HTERT RPE-1 (cell line): ENCODE data around the gene PARN.
"Not testable (repeated sequence)": the region's sequence is repeated elsewhere in the genome, so short reads cannot be mapped to it uniquely, and the experiment has no call there.

Source experiments
- in situ Hi-C: fragments of 300-500 bp; cut with MboI; formaldehyde crosslinking; loops from 4 replicates; pipeline ENCODE4 v1.14.3; 2020; ENCODE audit warnings: low sequenced_read_pairs

PARN gene

DNA sequence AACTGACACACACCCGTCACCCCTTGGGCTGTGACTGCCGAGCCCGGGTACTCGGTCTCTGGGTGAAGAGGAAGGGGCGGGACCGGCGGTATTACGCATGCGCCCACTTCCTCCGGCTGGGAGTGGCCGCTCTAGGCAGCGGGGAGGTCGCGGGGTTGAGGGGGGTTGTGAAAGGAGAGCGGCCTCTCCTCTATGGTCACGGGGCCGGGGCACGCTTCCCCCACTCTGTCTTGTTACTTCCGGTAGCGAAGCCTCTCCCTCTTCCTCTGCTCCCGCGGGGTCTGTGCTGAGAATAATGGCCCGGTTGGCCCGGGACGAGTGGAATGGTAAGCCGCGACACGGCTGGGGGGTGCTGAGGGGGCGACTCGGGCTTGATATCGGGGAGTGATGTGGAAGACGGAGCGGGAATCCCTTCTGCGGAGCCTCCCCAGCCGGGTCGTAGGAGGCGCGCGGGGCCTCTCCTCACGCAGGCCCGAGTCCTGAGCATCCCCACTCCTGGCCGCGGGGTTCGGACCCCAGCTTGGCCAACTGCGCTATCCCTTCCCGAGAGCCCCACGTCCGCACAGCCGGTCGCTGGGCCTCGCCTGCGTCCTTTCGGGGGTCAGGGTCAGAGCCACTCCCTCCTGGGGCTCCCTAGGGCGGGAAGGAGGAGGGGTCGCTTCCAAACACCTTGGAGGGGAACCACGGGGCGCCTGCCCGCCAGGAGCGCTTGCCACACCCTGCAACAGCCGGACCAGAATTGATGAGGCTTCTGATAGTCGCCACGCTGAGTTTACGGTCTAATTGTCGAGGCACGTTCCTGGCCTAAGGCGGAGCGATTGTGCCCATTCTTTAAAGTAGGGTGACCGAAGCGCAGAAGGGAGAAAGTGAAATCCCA, 2.9 kb upstream of the PARN start, which contains the start of gene BFAR:
Gene BFAR, plus strand, starts transcription at position 259 of the 877 bp plus-strand sequence. CDS start 11,396 bp downstream, outside the sequence.
- in situ Hi-C loops = no loop called here

DNA sequence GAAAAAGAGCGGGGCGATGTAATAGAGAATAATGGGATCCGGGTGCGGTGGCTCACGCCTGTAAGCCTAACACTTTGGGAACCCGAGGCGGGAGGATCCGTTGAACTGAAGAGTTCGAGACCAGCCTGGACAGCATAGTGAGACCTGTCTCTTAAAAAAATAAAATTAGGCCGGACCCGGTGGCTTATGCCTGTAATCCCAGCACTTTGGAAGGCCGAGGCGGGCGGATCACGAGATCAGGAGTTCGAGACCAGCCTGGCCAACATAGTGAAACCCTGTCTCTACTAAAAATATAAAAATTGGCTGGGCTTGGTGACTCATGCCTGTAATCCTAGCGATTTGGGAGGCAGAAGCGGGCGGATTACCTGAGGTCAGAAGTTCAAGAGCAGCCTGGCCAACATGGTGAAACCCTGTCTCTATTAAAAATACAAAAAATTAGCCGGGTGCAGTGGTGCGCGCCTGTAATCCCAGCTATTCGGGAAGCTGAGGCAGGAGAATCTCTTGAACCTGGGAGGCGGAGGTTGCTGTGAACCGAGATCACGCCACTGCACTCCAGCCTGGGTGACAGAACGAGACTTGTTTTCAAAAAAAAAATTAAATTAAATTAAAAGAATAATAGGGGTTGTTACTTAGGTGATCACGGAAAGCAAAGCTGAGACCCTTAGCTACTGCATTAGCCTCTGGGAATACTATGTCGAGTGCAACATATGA, 715 bp upstream of the PARN start:
- in situ Hi-C loops = not testable (repeated sequence)

- in situ Hi-C loops = no loop called here
Observed at GRCh38 chr16:14629612-14629918, 495 bp downstream of the PARN start.

DNA sequence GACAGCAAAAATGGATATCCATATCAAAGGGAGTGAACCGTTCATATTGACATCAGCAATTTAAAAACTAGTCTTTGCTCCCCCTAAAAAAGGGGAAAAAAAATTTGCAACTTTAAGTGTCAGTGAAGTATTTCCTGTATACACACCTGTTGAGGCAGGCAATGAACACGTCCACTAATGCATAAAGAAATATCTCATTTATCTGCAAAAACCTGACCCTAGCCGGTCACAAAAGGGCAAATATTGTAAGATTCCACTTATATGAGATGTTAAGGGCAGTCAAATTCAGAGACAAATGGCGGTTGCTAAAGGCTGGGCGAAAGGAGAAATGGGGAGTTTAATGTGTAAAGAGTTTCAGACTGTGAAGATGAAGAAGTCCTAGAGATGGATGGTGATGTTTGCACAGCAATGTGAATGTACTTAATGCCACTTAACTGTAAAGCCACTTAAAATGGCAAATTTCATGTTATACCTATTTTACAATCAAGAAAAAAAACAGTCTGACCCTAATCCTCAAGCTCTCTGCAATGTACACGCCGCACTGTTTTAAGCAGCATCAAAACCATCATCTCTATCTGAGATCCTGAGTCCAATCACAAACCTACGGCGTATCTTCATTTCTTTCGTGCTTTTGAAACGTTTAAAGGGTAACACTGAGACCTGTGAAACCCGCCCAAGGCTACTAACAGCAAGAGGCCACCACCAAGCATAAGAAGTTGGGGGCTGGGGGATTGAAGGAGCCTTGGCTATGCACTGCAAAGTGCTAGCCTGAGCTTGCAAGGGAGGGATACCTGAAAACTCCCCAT, 1.1 kb downstream of the PARN start:
- in situ Hi-C loops = no loop called here

DNA sequence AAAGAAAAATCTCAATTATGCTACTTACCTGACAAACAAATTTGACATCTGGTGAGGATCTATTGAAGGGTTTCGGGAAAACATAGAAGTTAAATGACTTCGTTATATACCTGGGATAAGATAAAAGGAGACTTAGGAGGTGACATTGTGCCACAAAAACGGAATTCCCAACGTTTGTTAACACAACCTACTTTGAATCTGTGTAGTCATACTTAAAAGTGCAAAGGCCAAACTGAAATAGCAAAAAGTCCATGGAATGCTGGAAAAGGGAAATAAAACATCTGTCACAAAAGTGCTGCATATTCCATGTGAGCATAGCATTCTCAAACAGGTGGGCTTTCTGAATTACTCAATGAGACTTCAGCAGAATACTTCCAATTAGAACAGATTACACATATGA, 3.0 kb downstream of the PARN start:
- in situ Hi-C loops = no loop called here

GRCh38 chr16:14618566-14618965, 11.5 kb downstream of the PARN start:
- in situ Hi-C loops = no loop called here

GRCh38 chr16:14616280-14616679, 13.8 kb downstream of the PARN start:
- in situ Hi-C loops = no loop called here

DNA sequence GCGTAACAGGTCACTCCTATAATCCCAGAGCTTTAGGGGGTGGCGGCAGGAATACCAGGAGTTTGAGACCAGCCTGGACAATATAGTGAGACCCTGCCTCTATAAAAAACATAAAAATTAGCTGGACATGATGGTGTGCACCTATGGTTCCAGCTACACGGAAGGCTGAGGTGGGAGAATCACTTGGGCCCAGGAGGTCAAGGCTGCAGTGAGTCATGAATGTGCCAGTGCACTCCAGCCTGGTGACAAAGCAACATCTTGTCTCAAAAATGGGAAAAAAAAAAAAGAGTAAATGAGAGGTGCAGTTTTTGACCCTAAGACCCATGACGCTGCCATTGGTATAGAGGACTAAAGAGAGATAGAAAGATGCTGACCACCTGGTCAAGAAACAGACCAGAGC, 16.1 kb downstream of the PARN start:
- in situ Hi-C loops = no loop called here

- in situ Hi-C loops = no loop called here
Observed at GRCh38 chr16:14611660-14612059, 18.4 kb downstream of the PARN start.

GRCh38 chr16:14609716-14610115, 20.3 kb downstream of the PARN start:
- in situ Hi-C loops = no loop called here

DNA sequence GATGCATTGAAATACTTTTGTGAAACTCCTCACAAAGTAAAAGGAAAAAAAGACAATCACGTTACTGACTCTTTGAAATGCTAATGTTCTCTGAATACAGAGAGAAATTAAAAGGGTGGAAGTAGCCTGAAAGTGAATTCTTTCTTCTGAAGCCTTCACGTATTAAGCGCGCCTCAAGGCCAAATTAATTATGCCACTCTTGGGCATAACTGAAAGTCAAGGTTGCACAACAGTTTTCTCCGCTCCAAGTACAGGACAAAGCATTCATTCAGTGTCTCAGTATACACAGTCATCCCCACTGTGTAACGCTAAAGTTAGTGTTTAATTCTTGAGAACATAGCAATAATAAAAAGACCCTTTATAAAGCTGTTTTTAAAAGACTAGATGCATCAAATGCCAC, 21.5 kb downstream of the PARN start:
- in situ Hi-C loops = no loop called here

GRCh38 chr16:14608111-14608566, 21.9 kb downstream of the PARN start:
- in situ Hi-C loops = no loop called here

DNA sequence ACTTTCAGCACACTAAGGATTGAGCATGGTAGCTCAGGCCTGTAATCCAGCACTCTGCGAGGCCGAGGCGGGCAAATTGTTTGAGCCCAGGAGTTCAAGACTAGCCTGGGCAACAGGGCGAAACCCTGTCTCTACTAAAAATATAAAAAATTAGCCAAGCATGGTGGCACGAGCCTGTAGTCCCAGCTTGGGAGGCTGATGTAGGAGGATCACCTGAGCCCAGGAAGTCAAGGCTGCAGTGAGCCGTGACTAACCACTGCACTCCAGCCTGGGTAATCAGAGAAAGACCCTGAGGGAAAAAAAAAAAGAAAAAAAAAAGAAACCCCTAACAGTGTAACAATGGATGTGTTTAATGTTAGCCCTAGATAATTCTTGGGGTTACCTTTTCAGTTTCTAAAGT, 24.0 kb downstream of the PARN start:
- in situ Hi-C loops = no loop called here

DNA sequence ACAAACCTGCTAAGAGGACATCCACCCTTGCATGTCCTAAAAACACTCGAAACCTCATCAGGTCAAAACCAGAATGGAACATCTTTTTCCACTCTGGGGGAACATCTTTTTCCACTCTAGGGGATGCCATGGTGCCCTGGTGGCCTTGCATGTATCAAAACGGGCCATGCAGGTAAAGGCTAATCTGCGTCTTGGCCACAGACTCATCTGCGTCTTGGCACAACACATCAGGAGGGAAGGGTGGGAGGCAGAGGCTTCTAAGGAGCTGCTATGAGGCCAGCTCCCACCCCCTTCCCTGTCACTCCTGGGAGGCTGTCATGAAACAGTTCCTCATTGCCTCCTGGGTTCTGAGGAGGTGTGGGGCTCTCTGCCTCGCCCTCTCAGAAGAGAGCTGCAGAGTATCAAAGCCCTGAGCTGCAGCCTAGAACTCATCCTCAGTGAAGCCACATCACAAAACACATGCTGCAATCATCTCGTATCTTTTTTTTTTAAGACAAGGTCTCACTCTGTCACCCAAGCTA, 27.6 kb downstream of the PARN start:
- in situ Hi-C loops = no loop called here

DNA sequence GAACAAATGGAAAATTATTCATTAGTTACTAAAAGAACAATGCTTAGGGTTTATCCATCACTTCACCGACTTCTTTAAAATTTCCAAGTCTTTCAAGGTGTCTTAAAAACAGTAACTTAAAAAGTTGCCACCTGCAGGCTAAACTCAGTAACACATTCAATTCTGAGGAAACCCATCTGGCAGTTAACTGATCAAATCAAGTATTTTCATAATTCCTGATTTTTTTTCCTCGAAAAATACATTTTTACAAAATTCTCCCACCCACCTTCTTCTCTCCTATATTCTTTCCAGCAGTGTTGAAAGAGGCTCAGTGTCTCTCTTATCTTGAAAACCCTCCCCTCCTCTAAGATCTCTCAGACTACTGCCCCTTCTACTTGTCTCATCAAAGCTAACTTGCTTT, 29.9 kb downstream of the PARN start:
- in situ Hi-C loops = no loop called here

GRCh38 chr16:14586637-14587305, 43.3 kb downstream of the PARN start:
- in situ Hi-C loops = no loop called here

DNA sequence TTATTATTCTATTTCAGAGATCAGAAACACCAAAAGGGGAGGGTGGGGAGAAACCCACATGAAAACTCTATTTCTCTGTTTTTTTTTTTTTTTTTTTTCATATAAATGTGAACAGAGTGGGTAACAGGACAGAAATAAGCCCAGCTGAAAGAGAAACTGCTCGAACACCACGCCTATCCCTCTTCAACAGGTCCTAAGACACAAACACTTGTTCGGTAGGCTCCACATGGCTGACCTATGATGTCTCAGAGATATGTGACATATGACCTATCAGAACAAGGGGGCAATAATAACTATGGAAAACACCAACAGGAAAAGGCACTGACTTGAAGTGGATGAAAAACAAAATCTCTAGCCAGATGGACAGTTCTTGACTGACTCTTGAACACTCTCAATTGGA, 44.8 kb downstream of the PARN start:
- in situ Hi-C loops = no loop called here

- in situ Hi-C loops = not testable (repeated sequence)
Observed at GRCh38 chr16:14580926-14581325, 49.1 kb downstream of the PARN start.

GRCh38 chr16:14579266-14579665, 50.8 kb downstream of the PARN start:
- in situ Hi-C loops = no loop called here

GRCh38 chr16:14576532-14576931, 53.5 kb downstream of the PARN start:
- in situ Hi-C loops = no loop called here

- in situ Hi-C loops = no loop called here
Observed at GRCh38 chr16:14576069-14576468, 54.0 kb downstream of the PARN start.
